MCF 10A (cell line): ENCODE data around the gene CYLD. TPM values are rescaled to one million over a fixed set of nuclear protein-coding genes. Genes with fewer than 3 reads are reported as not detected.

Source experiments
- BruUV-seq: library from RNA; stranded (reverse); fragments of 400-500 nt; replicated peaks from 2 replicates; lab custom pipeline; 2021; lab: Mats Ljungman, UMichigan
- CTCF ChIA-PET: fragments of 300-600 bp; sonication (Branson Sonifier 250); formaldehyde crosslinking; extraction: SDS; loops from one replicate; lab custom pipeline; 2021; ENCODE audit warnings: antibody characterized with exemption, inconsistent platforms; lab: Yijun Ruan, JAX
- POLR2A ChIA-PET: fragments of 300-600, 350-650 bp; sonication (Branson Sonifier 250); formaldehyde crosslinking; extraction: SDS; loops from one replicate; lab custom pipeline; 2020; ENCODE audit warnings: antibody characterized with exemption, inconsistent platforms; lab: Yijun Ruan, JAX
- DNase-seq: peaks from one replicate; pipeline ENCODE4 v3.0.0-alpha.2; 2018; ENCODE audit not compliant: unreplicated experiment
- H3K27ac Mint-ChIP-seq: one replicate; pipeline ENCODE4 v1.8.0; 2022; ENCODE audit warnings: mild to moderate bottlenecking, low read depth, mixed read lengths; ENCODE audit not compliant: unreplicated experiment
- H3K27me3 Mint-ChIP-seq: one replicate; pipeline ENCODE4 v1.8.0; 2022; ENCODE audit warnings: mixed read lengths; ENCODE audit not compliant: insufficient read depth, unreplicated experiment
- H3K36me3 Mint-ChIP-seq: one replicate; pipeline ENCODE4 v1.8.0; 2022; ENCODE audit warnings: mild to moderate bottlenecking, moderate library complexity, mixed read lengths; ENCODE audit not compliant: insufficient read depth, unreplicated experiment
- H3K4me1 Mint-ChIP-seq: one replicate; pipeline ENCODE4 v1.8.0; 2022; ENCODE audit warnings: mixed read lengths; ENCODE audit not compliant: insufficient read depth, unreplicated experiment
- H3K4me3 Mint-ChIP-seq: one replicate; pipeline ENCODE4 v1.8.0; 2022; ENCODE audit warnings: mild to moderate bottlenecking, moderate library complexity, mixed read lengths; ENCODE audit not compliant: unreplicated experiment
- H3K9me3 Mint-ChIP-seq: one replicate; pipeline ENCODE4 v1.8.0; 2022; ENCODE audit warnings: mixed read lengths; ENCODE audit not compliant: unreplicated experiment
- CTCF ChIP-seq: fragments of 200-600 bp; IDR thresholded peaks from one replicate; pipeline ENCODE4 v1.8.0; 2022; ENCODE audit warnings: antibody characterized with exemption, mild to moderate bottlenecking; ENCODE audit not compliant: unreplicated experiment
- intact Hi-C: fragments of 100-400 bp; cut with micrococcal nuclease; formaldehyde crosslinking; loops from 2 replicates; pipeline ENCODE4 v1.14.1; 2022
- total RNA-seq: library from RNA; stranded (reverse); gene quantifications from 2 replicates; pipeline ENCODE4 v1.2.3, GENCODE V29; 2022

The CYLD gene
- total RNA-seq, 1 experiment from 2014 or later, result 53.7 TPM

GRCh38 chr16:50781043-50781442 is 39.2 kb downstream of the CYLD start:
- DNase-seq, result no peak
- intact Hi-C loops, result no loop called here
- POLR2A ChIA-PET, result no interaction called here
- BruUV-seq, result no TSS peak
- no peaks in the 10 kb centered on the region for H3K4me1 Mint-ChIP-seq
- CTCF ChIA-PET, result interaction anchor here (0.7 to 1.3 kb wide), 3 partner anchors 14 to 413 kb away, joined by 3 to 5 read pairs (median 3); no protein-coding TSS in a partner anchor
- no peak overlapping the region for H3K4me3 Mint-ChIP-seq
- TF ChIP-seq CTCF, result no peak
- no peak overlapping the region for H3K27ac Mint-ChIP-seq
- no peaks in the 10 kb centered on the region for H3K27me3 Mint-ChIP-seq
- peaks cover 72% of the 10 kb centered on the region for H3K36me3 Mint-ChIP-seq
- no peaks in the 10 kb centered on the region for H3K9me3 Mint-ChIP-seq

GRCh38 chr16:50781518-50781917 is 39.6 kb downstream of the CYLD start:
- no TSS peak for BruUV-seq
- H3K9me3 Mint-ChIP-seq, result no peaks in the 10 kb centered on the region
- no peak overlapping the region for H3K4me3 Mint-ChIP-seq
- no peak for TF ChIP-seq CTCF
- no peaks in the 10 kb centered on the region for H3K27me3 Mint-ChIP-seq
- H3K4me1 Mint-ChIP-seq, result no peaks in the 10 kb centered on the region
- H3K27ac Mint-ChIP-seq, result no peak overlapping the region
- no peak for DNase-seq
- POLR2A ChIA-PET, result no interaction called here
- CTCF ChIA-PET, result interaction anchor here (0.5 to 1.3 kb wide), 4 partner anchors 13 to 1010 kb away, joined by 3 to 5 read pairs (median 3); no protein-coding TSS in a partner anchor
- intact Hi-C loops, result no loop called here
- H3K36me3 Mint-ChIP-seq, result peaks cover 73% of the 10 kb centered on the region

- Mint-ChIP-seq H3K4me3 (no peak overlapping the region), H3K36me3 (peaks cover 73% of the 10 kb centered on the region), H3K27me3 (no peaks in the 10 kb centered on the region), H3K4me1 (no peaks in the 10 kb centered on the region), H3K27ac (no peak overlapping the region), H3K9me3 (no peaks in the 10 kb centered on the region)
- TF ChIP-seq CTCF, result no peak
- ChIA-PET CTCF (interaction anchor here (0.6 to 1.1 kb wide), 2 partner anchors 17 to 30 kb away, joined by 4 to 6 read pairs; no protein-coding TSS in a partner anchor), POLR2A (no interaction called here)
- DNase-seq, result no peak
- intact Hi-C loops, result no loop called here
- BruUV-seq, result no TSS peak
These were observed 47.9 kb downstream of the CYLD start for GRCh38 chr16:50789757-50790156.

GRCh38 chr16:50791522-50791921 is 49.6 kb downstream of the CYLD start:
- Mint-ChIP-seq H3K4me3 (no peak overlapping the region), H3K9me3 (no peaks in the 10 kb centered on the region), H3K27ac (no peak overlapping the region), H3K36me3 (peaks cover 74% of the 10 kb centered on the region), H3K4me1 (no peaks in the 10 kb centered on the region), H3K27me3 (no peaks in the 10 kb centered on the region)
- intact Hi-C loops, result no loop called here
- no peak for TF ChIP-seq CTCF
- BruUV-seq, result no TSS peak
- no peak for DNase-seq
- POLR2A ChIA-PET, result interaction anchor here (1.4 kb wide), 1 partner anchor 8 kb away, joined by 3 read pairs; no protein-coding TSS in a partner anchor
- CTCF ChIA-PET, result interaction anchor here (0.7 kb wide), 2 partner anchors 18 to 72 kb away, joined by 3 read pairs; no protein-coding TSS in a partner anchor
